ENCODE measurements around the gene TMC4. TPM values are rescaled to one million over a fixed set of nuclear protein-coding genes. Genes with fewer than 3 reads are reported as not detected.

The TMC4 gene
- total RNA-seq, 1 donor from 2014 or later = 7.1 TPM

DNA sequence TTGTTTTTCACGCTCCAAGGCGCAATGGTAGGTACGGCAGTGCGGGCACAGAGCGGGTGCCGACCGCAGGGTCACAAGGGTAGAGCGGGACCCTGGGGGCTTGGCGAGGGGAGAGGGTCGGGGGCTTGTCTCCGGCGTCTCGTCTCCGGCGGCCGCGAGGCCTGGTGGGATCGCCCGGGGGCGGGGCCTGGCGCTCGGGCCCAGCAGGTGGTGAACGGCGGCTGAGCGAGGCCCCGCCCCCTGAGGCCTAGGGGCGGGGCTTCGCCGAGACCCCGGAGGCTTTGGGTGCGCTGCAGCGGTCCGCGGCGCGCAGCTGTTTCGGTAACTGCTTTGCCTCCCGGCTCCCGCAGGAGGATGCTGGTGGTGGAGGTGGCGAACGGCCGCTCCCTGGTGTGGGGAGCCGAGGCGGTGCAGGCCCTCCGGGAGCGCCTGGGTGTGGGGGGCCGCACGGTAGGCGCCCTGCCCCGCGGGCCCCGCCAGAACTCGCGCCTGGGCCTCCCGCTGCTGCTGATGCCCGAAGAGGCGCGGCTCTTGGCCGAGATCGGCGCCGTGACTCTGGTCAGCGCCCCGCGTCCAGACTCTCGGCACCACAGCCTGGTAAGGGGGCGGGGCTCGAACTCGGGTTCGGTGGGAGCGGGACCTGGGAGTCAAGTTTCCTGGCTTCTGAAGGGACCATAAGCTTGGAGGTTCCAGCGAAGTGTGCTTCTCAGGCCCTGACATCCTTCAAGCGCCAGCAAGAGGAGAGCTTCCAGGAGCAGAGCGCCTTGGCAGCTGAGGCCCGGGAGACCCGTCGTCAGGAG, 18.3 kb upstream of the TMC4 start, which contains the start of gene TSEN34:
TSS of gene TSEN34 (plus strand) at position 298 of the 800 bp plus-strand sequence. CDS start at position 355, 57 bp downstream.
- Histone ChIP-seq H3K4me3 (peak within 1 kb of the TSS; percentile 75 to 83), H3K4me1 (peaks cover 6 to 20% of the 10 kb centered on the region in 2 donors), H3K9me3 (no peaks in the 10 kb centered on the region), H3K27me3 (no peaks in the 10 kb centered on the region), H3K27ac (peak within 1 kb of the TSS; percentile 100), H3K36me3 (peaks cover 14 to 22% of the 10 kb centered on the region in 2 donors)
- intact Hi-C loops (cut with DNase I) = loop anchor here (1.0 to 10.0 kb wide), 4 partner anchors 9 to 1464 kb away; partner anchors contain the start of genes LENG9, MYADM, RPS9 and U2AF2
- TF ChIP-seq, protein P1, sequence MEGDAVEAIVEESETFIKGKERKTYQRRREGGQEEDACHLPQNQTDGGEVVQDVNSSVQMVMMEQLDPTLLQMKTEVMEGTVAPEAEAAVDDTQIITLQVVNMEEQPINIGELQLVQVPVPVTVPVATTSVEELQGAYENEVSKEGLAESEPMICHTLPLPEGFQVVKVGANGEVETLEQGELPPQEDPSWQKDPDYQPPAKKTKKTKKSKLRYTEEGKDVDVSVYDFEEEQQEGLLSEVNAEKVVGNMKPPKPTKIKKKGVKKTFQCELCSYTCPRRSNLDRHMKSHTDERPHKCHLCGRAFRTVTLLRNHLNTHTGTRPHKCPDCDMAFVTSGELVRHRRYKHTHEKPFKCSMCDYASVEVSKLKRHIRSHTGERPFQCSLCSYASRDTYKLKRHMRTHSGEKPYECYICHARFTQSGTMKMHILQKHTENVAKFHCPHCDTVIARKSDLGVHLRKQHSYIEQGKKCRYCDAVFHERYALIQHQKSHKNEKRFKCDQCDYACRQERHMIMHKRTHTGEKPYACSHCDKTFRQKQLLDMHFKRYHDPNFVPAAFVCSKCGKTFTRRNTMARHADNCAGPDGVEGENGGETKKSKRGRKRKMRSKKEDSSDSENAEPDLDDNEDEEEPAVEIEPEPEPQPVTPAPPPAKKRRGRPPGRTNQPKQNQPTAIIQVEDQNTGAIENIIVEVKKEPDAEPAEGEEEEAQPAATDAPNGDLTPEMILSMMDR (IDR thresholded peaks at IDR 0.05) = no peak
- peak; percentile 61 to 82 for DNase-seq (ENCODE audit: low spot score in 2 of 2)

DNA sequence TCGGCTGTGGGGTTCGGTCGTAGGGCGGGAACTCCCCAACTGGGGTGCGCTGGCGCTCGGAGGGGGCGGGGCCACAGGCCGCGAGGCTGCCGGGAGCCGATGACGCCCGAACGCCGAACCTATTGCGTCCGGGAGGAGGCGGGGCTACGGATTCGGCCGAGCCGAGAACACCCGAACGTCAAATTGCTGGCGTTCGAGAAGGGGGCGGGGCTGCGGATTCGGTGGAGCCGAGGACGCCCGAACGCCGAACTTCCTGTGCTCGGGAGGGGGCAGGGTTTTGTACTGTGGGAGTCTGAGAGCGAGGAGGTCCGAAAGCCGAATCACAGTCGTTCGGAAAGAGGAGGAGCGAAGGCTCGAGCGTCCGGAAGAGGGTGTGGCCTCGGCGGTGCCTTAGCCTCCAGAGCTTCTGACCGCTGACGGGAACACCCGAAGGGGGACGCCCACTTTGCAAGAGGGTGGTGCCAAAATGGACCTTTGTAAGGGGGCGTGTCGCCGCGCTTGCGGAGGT, 17.6 kb upstream of the TMC4 start:
- Histone ChIP-seq H3K27me3 (no peaks in the 10 kb centered on the region), H3K36me3 (peaks cover 13 to 22% of the 10 kb centered on the region in 2 donors), H3K27ac (peak overlapping the region; percentile 100), H3K9me3 (no peaks in the 10 kb centered on the region), H3K4me3 (peak overlapping the region; percentile 75 to 83), H3K4me1 (peaks cover 6 to 20% of the 10 kb centered on the region in 2 donors)
- TF ChIP-seq, protein P1 (IDR thresholded peaks at IDR 0.05) = no peak
- intact Hi-C loops (cut with DNase I) = loop anchor here (1.0 to 10.0 kb wide), 7 partner anchors 10 to 1464 kb away; partner anchors contain the start of genes CNOT3, LENG8, LENG9 and MYADM
- peak; percentile 97 to 100 for DNase-seq (ENCODE audit: low spot score in 2 of 2)

DNA sequence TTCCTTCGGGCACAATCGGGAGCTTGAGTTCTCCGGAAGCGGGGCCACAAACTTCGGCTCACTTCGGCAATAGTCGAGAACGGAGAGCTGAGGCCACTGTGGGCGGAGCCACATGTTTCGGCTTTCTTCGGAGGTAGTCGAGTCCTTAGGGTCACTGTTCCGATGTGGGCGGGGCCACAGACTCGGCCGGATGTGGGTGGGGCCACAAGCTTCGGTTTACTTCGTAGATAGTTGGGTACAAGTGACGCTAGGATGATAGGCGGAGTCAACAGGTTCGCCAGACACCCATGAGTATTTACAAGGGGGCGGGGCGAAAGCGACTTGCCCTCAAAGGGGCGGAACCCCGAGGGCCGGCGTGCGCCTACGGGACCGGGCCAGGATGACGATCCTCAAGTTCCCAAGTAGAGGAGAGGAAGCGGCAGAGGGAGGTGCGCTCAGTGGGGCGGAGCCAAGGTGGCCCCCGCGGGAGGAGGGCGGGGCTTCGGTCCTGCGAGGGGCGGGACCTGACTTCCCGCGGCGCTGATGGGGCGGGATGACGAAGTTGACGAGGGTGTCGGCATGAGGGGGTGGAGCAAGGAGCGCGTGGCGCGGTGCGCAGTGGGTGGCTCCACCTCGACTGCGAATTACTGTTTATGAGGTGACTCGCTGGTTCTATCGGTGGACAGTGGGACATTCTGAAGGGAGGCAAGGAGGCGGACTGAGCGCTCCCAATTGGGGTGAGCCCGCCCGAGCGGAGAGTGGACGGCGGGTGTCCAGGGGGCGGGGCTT, 17.0 kb upstream of the TMC4 start:
- DNase-seq (ENCODE audit: low spot score in 2 of 2) = peak; percentile 100
- Histone ChIP-seq H3K4me3 (peak overlapping the region; percentile 81 to 85), H3K4me1 (peaks cover 6 to 20% of the 10 kb centered on the region in 2 donors), H3K27me3 (no peaks in the 10 kb centered on the region), H3K27ac (peak overlapping the region; percentile 100), H3K9me3 (no peaks in the 10 kb centered on the region), H3K36me3 (peaks cover 11 to 15% of the 10 kb centered on the region in 2 donors)
- TF ChIP-seq, protein P1 (IDR thresholded peaks at IDR 0.05) = no peak
- intact Hi-C loops (cut with DNase I) = loop anchor here (1.0 to 10.0 kb wide), 8 partner anchors 31 to 1465 kb away; partner anchors contain the start of genes CNOT3, LENG1, LENG8 and LENG9

DNA sequence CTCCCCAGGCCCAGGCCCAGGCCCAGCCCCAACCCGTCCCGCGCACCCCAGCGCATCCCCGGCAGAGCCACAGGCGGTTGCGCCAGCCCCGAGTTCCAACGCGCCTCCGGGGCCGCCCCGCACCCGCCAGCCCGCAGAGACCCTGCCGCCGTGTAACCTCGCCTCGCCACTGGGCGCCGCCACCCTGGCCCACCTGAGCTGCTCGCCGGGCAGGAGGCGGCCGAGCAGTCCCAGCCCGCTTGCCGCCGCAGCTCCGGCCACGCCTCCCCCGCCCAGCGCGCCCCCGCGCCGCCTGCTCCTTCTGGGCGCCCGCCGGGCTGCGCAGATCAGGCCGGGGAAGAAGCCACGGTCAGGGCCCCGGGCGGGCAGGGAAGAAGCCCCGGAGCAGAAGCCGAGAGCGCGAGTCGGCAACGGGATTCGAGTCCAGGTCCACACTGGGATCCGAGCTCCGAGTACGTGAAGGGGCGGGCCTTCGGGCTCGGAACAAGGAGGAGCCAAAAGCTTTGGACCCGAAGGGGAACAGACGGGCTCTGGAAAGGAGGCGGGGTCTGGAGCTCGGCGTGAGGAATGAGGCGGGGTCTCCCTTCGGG, 16.3 kb upstream of the TMC4 start, which contains the start of gene MBOAT7:
TSS of gene MBOAT7 (minus strand) at position 436 of the 590 bp plus-strand sequence. CDS start 1,072 bp downstream, outside the sequence.
- peak within 1 kb of the TSS; percentile 100 for H3K27ac ChIP-seq
- DNase-seq (ENCODE audit: low spot score in 2 of 2) = no peak
- peak within 1 kb of the TSS; percentile 81 to 85 for H3K4me3 ChIP-seq
- H3K4me1 ChIP-seq = peaks cover 6 to 20% of the 10 kb centered on the region in 2 donors
- no peaks in the 10 kb centered on the region for H3K27me3 ChIP-seq
- no peaks in the 10 kb centered on the region for H3K9me3 ChIP-seq
- TF ChIP-seq, protein P1 (IDR thresholded peaks at IDR 0.05) = peak in 2 of 3 experiments; percentile 33 to 47
- intact Hi-C loops (cut with DNase I) = loop anchor here (1.0 to 5.0 kb wide), 2 partner anchors 30 to 1247 kb away; partner anchors contain the start of gene LENG1
- peaks cover 9 to 13% of the 10 kb centered on the region in 2 donors for H3K36me3 ChIP-seq
